AG10803 (cell line): ENCODE data around the gene OSBPL2.

ENCODE experiments used
- DNase-seq: peaks from one replicate; pipeline ENCODE4 v3.0.0; 2010; ENCODE audit warnings: low read depth
- H3K4me3 ChIP-seq: 2 replicates; pipeline ENCODE4 v1.5.1; 2011; ENCODE audit warnings: mild to moderate bottlenecking, low read length, control low read depth
- CTCF ChIP-seq: conservative IDR thresholded peaks from 2 replicates; pipeline ENCODE4 v1.5.1; 2011; ENCODE audit warnings: mild to moderate bottlenecking, low read length, control low read depth, inconsistent platforms

Gene OSBPL2

GRCh38 chr20:62228982-62229545, 9.3 kb upstream of the OSBPL2 start:
- no peak for DNase-seq
- no peak overlapping the region for H3K4me3 ChIP-seq
- no peak for TF ChIP-seq CTCF

GRCh38 chr20:62229667-62230066, 8.7 kb upstream of the OSBPL2 start:
- H3K4me3 ChIP-seq: no peak overlapping the region
- TF ChIP-seq CTCF: no peak
- DNase-seq: no peak

- H3K4me3 ChIP-seq: no peak overlapping the region
- TF ChIP-seq CTCF: no peak
- DNase-seq: no peak
Measured at GRCh38 chr20:62230276-62230675, 8.0 kb upstream of the OSBPL2 start.

- H3K4me3 ChIP-seq: no peak overlapping the region
- TF ChIP-seq CTCF: no peak
- no peak for DNase-seq
Measured at GRCh38 chr20:62230696-62231095, 7.6 kb upstream of the OSBPL2 start.

GRCh38 chr20:62231292-62231691, 7.0 kb upstream of the OSBPL2 start:
- no peak for DNase-seq
- H3K4me3 ChIP-seq: no peak overlapping the region
- TF ChIP-seq CTCF: no peak

- no peak for DNase-seq
- TF ChIP-seq CTCF: no peak
- H3K4me3 ChIP-seq: no peak overlapping the region
Measured at GRCh38 chr20:62232194-62232593, 6.1 kb upstream of the OSBPL2 start.

GRCh38 chr20:62232770-62233645, 5.3 kb upstream of the OSBPL2 start:
- TF ChIP-seq CTCF: no peak
- H3K4me3 ChIP-seq: no peak overlapping the region
- DNase-seq: no peak
